PC-3 (cell line): ENCODE results near the gene CDCP1. TPM values are rescaled to one million over a fixed set of nuclear protein-coding genes. Genes with fewer than 3 reads are reported as not detected.

Experiments used
- ATAC-seq: fragments of 200-7000 bp; cut with Tn5 transposase; 2 replicates; pipeline ENCODE4 v1.9.1; 2020; ENCODE audit warnings: mild to moderate bottlenecking, moderate library complexity
- BruUV-seq: library from RNA; stranded (reverse); fragments of 400-500 nt; replicated peaks from 2 replicates; lab custom pipeline; 2021; lab: Mats Ljungman, UMichigan
- CTCF ChIA-PET: fragments of 300-600 bp; sonication (Branson Sonifier 250); formaldehyde crosslinking; loops from one replicate; lab custom pipeline; 2022; ENCODE audit warnings: antibody characterized with exemption; lab: Charles Lee
- POLR2A ChIA-PET: fragments of 300-600 bp; sonication (Branson Sonifier 250); formaldehyde crosslinking; loops from one replicate; lab custom pipeline; 2022; ENCODE audit warnings: antibody characterized with exemption; ENCODE audit not compliant: unreplicated experiment; lab: Charles Lee
- DNase-seq: peaks from one replicate; pipeline ENCODE4 v3.0.0-alpha.2; 2015
- H2AFZ ChIP-seq: fragments of 300-600 bp; sonication (generic); 2 replicates; pipeline ENCODE4 v1.6.0; 2016; ENCODE audit warnings: antibody characterized with exemption, low read length
- H3F3A ChIP-seq: fragments of 300-600 bp; sonication (generic); one replicate; pipeline ENCODE4 v1.6.0; 2017; ENCODE audit warnings: antibody characterized with exemption, low read length, control low read depth, mild to moderate bottlenecking; ENCODE audit not compliant: unreplicated experiment
- H3K27ac ChIP-seq: fragments of 300-600 bp; sonication (generic); 2 replicates; pipeline ENCODE4 v1.5.1; 2016; ENCODE audit warnings: mild to moderate bottlenecking, low read length
- H3K27me3 ChIP-seq: fragments of 300-600 bp; sonication (generic); 2 replicates; pipeline ENCODE4 v1.6.1; 2016; ENCODE audit warnings: low read length, mixed read lengths
- H3K36me3 ChIP-seq: fragments of 300-600 bp; sonication (generic); 2 replicates; pipeline ENCODE4 v1.6.1; 2016; ENCODE audit warnings: low read depth, mixed run types, low read length, mixed read lengths
- H3K4me1 ChIP-seq: fragments of 300-600 bp; sonication (generic); 2 replicates; pipeline ENCODE4 v1.5.1; 2016; ENCODE audit warnings: low read length; ENCODE audit not compliant: insufficient read depth
- H3K4me2 ChIP-seq: fragments of 300-600 bp; sonication (generic); 2 replicates; pipeline ENCODE4 v1.6.0; 2016; ENCODE audit warnings: low read length
- H3K4me3 ChIP-seq: fragments of 300-600 bp; sonication (generic); 2 replicates; pipeline ENCODE4 v1.5.1; 2016; ENCODE audit warnings: mild to moderate bottlenecking, low read length, mixed read lengths
- H3K79me2 ChIP-seq: fragments of 300-600 bp; sonication (generic); 2 replicates; pipeline ENCODE4 v1.6.1; 2017; ENCODE audit warnings: low read length, mixed read lengths
- H3K9ac ChIP-seq: fragments of 300-600 bp; sonication (generic); 2 replicates; pipeline ENCODE4 v1.6.0; 2016; ENCODE audit warnings: mild to moderate bottlenecking, low read length
- H3K9me2 ChIP-seq: fragments of 300-600 bp; sonication (generic); replicated peaks from 2 replicates; pipeline ENCODE4 v1.6.1; 2016; ENCODE audit warnings: mixed run types, low read length, mixed read lengths
- H3K9me3 ChIP-seq: fragments of 300-600 bp; sonication (generic); 2 replicates; pipeline ENCODE4 v1.6.1; 2016; ENCODE audit warnings: low read length, mixed read lengths
- H4K20me1 ChIP-seq: fragments of 300-600 bp; sonication (generic); 2 replicates; pipeline ENCODE4 v1.6.1; 2016; ENCODE audit warnings: low read length, mixed read lengths
- EZH2 ChIP-seq: fragments of 300-600 bp; sonication (generic); IDR thresholded peaks from one replicate; pipeline ENCODE4 v1.6.1; 2017; ENCODE audit warnings: antibody characterized with exemption, mild to moderate bottlenecking, low read length; ENCODE audit not compliant: unreplicated experiment
- EZH2phosphoT487 ChIP-seq: fragments of 300-600 bp; sonication (generic); IDR thresholded peaks from 2 replicates; pipeline ENCODE4 v1.6.1; 2018; ENCODE audit warnings: mild to moderate bottlenecking, antibody characterized with exemption, low read length, borderline replicate concordance
- intact Hi-C: fragments of 100-400 bp; cut with micrococcal nuclease; formaldehyde crosslinking; loops from 2 replicates; pipeline ENCODE4 v1.9.0; 2023
- total RNA-seq: library from RNA; depleted of rRNA; stranded (reverse); fragments of >200 nt; gene quantifications from 2 replicates; pipeline ENCODE4 v1.2.3, GENCODE V29; 2014
- TF ChIP-seq, protein P1 (sequence below): fragments of 300-600 bp; sonication (generic); conservative IDR thresholded peaks from 2 replicates; pipeline ENCODE4 v1.5.1; 2017; ENCODE audit warnings: antibody characterized with exemption, low read depth, mild to moderate bottlenecking, low read length

CDCP1 gene
- total RNA-seq, 1 experiment from 2014 or later, result 120 TPM

DNA sequence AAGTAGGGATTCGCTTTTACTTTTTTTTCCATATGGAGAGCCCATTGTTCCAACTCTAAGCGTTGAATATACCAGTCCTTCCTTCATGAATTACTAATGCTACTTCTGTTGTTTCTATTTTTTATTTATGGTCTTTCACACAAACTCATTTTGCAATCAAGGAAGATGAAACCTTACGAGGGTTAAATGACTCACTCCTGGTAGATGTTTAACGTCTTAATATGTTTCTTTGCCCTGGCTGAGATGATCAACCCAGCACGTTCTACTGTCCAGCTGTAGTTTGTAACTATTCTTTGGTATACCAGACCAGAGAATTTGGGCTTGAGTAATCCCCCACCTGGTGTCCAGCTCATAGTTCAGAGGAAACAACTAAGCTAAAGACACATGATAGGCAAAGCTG, 23.1 kb downstream of the CDCP1 start:
- peak overlapping the region; percentile 100 for H3K27ac ChIP-seq

DNA sequence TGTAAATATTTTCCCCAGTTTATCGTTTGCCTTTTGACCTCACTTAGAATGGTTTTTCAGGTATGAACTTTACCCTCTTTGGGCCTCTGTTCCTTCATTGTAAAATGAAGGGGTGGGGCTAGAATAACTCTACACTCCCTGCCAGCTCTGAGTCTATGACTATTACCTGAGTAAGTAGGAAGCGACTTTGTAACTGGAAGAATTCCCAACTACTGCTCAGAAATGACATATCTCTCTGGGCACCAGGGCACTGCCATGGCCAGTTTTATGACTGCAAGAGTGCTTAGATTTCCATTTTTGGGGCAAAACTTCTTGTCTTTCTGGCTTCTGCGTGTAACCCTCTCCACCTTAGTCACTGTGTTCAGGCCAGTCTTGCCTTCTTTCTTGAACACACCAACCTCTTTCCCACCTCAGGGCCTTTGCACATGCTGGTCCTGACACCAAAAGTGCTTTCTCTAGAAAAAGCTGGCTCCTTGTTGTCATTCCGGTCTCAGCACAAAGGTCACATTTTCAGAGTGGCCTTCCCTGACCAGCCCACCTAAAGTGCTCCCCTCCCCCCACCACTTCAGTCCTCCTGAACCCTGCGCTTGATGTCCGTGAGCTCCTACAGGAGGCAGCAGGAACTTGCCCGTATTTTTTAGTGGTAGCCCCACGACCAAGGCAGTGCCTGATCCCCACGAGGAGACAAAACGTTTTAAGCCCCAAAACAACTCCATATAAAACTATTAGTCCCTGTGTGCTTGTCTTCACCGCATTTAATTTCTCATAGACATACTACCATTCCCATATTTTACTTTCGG, 25.6 kb downstream of the CDCP1 start:
- H3K4me3 ChIP-seq, result 0 out of 2 replicates have a peak overlapping the region, but pooled peaks have one; percentile 5
- intact Hi-C loops, result no loop called here
- peaks cover 78% of the 10 kb centered on the region for H3K79me2 ChIP-seq
- TSS peak; percentile 34 for BruUV-seq
- TF ChIP-seq, protein P1, sequence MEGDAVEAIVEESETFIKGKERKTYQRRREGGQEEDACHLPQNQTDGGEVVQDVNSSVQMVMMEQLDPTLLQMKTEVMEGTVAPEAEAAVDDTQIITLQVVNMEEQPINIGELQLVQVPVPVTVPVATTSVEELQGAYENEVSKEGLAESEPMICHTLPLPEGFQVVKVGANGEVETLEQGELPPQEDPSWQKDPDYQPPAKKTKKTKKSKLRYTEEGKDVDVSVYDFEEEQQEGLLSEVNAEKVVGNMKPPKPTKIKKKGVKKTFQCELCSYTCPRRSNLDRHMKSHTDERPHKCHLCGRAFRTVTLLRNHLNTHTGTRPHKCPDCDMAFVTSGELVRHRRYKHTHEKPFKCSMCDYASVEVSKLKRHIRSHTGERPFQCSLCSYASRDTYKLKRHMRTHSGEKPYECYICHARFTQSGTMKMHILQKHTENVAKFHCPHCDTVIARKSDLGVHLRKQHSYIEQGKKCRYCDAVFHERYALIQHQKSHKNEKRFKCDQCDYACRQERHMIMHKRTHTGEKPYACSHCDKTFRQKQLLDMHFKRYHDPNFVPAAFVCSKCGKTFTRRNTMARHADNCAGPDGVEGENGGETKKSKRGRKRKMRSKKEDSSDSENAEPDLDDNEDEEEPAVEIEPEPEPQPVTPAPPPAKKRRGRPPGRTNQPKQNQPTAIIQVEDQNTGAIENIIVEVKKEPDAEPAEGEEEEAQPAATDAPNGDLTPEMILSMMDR, result no peak
- no peak for TF ChIP-seq EZH2
- no peak for TF ChIP-seq EZH2phosphoT487
- POLR2A ChIA-PET, result interaction anchor here (0.6 to 1.5 kb wide), 4 partner anchors 26 to 490 kb away, joined by 4 to 8 read pairs (median 4); partner anchors contain the start of gene CDCP1
- H3K27me3 ChIP-seq, result no peaks in the 10 kb centered on the region
- DNase-seq (peak; percentile 99), ATAC-seq (peak; percentile 48)
- no peaks in the 10 kb centered on the region for H3K9me3 ChIP-seq
- peaks cover 53% of the 10 kb centered on the region for H3K36me3 ChIP-seq
- no peaks in the 10 kb centered on the region for H3K9me2 ChIP-seq
- no peak overlapping the region for H2AFZ ChIP-seq
- peaks cover 40% of the 10 kb centered on the region for H3F3A ChIP-seq
- H3K9ac ChIP-seq, result peak overlapping the region; percentile 94
- CTCF ChIA-PET, result interaction anchor here (0.6 kb wide), 1 partner anchor 83 kb away, joined by 3 read pairs; no protein-coding TSS in a partner anchor
- H3K4me2 ChIP-seq, result peak overlapping the region; percentile 43
- H4K20me1 ChIP-seq, result no peaks in the 10 kb centered on the region
- H3K4me1 ChIP-seq, result peaks cover 71% of the 10 kb centered on the region
- peak overlapping the region; percentile 100 for H3K27ac ChIP-seq

More for the DNA sequence above, 23.1 kb downstream of the CDCP1 start:
- ATAC-seq, result peak; percentile 47
- ChIA-PET POLR2A (interaction anchor here (0.9 to 2.1 kb wide), 11 partner anchors 11 to 100 kb away, joined by 3 to 23 read pairs (median 7); no protein-coding TSS in a partner anchor), CTCF (interaction anchor here (0.6 to 2.1 kb wide), 6 partner anchors 31 to 87 kb away, joined by 3 to 13 read pairs (median 7); no protein-coding TSS in a partner anchor)
- Histone ChIP-seq H3K4me2 (peak overlapping the region; percentile 83), H3K4me3 (peak overlapping the region; percentile 10; the same call in 1 of the 2 replicates), H3K9ac (peak overlapping the region; percentile 94), H4K20me1 (no peaks in the 10 kb centered on the region), H3K79me2 (peaks cover 81% of the 10 kb centered on the region), H3K4me1 (peaks cover 96% of the 10 kb centered on the region), H3K9me2 (no peaks in the 10 kb centered on the region), H3K36me3 (peaks cover 39% of the 10 kb centered on the region), H3K27me3 (no peaks in the 10 kb centered on the region), H2AFZ (no peak overlapping the region), H3F3A (peaks cover 50% of the 10 kb centered on the region), H3K9me3 (no peaks in the 10 kb centered on the region)
- no TSS peak for BruUV-seq
- peak; percentile 97 for DNase-seq
- intact Hi-C loops, result loop anchor here (1.0 kb wide), 4 partner anchors 22 to 101 kb away; no protein-coding TSS in a partner anchor
- TF ChIP-seq EZH2phosphoT487 (no peak), EZH2 (no peak)
- TF ChIP-seq, protein P1, result no peak
